HepG2 (cell line): ENCODE results near the gene CYP46A1. TPM values are rescaled to one million over a fixed set of nuclear protein-coding genes. Genes with fewer than 3 reads are reported as not detected.

Experiments used
- ATF2 ChIP-seq: sonication (generic); formaldehyde crosslinking; IDR thresholded peaks from 2 replicates; pipeline ENCODE4 v1.4.0; 2020; ENCODE audit warnings: missing genetic modification reagents
- EEA1 ChIP-seq: sonication (generic); formaldehyde crosslinking; IDR thresholded peaks from 2 replicates; pipeline ENCODE4 v1.5.1; 2020; ENCODE audit warnings: mild to moderate bottlenecking, missing genetic modification reagents, borderline replicate concordance
- GLMP ChIP-seq: sonication (generic); formaldehyde crosslinking; IDR thresholded peaks from 2 replicates; pipeline ENCODE4 v1.9.0; 2021; ENCODE audit warnings: missing genetic modification reagents, mild to moderate bottlenecking, borderline replicate concordance
- HOMEZ ChIP-seq: IDR thresholded peaks from 2 replicates; pipeline ENCODE4 v1.6.1; 2016; ENCODE audit warnings: low read depth
- KDM1A ChIP-seq: IDR thresholded peaks from 2 replicates; pipeline ENCODE4 v1.6.1; 2016; ENCODE audit warnings: missing compliant biosample characterization
- NFKBIZ ChIP-seq: IDR thresholded peaks from 2 replicates; pipeline ENCODE4 v1.6.1; 2018; ENCODE audit warnings: missing genetic modification reagents, missing compliant biosample characterization
- SRY ChIP-seq: sonication (generic); formaldehyde crosslinking; IDR thresholded peaks from 2 replicates; pipeline ENCODE4 v1.8.0; 2022; ENCODE audit warnings: mild to moderate bottlenecking, missing genetic modification reagents
- TBL1XR1 ChIP-seq: fragments of 150-350 bp; IDR thresholded peaks from 2 replicates; pipeline ENCODE4 v1.6.1; 2014; ENCODE audit warnings: borderline replicate concordance, low read length; ENCODE audit not compliant: partially characterized antibody
- ZBTB44 ChIP-seq: sonication (generic); formaldehyde crosslinking; IDR thresholded peaks from 2 replicates; pipeline ENCODE4 v1.4.0; 2020; ENCODE audit warnings: missing genetic modification reagents
- ZNF12 ChIP-seq: sonication (generic); formaldehyde crosslinking; IDR thresholded peaks from 2 replicates; pipeline ENCODE4 v1.5.0; 2020; ENCODE audit warnings: missing genetic modification reagents
- ZSCAN29 ChIP-seq: sonication (generic); formaldehyde crosslinking; conservative IDR thresholded peaks from 2 replicates; pipeline ENCODE4 v1.4.0; 2020; ENCODE audit warnings: mild to moderate bottlenecking, missing genetic modification reagents
- polyA plus RNA-seq, 8 experiments: library from polyadenylated mRNA; depleted of rRNA in 3 of 8; stranded (reverse) in 7 of 8; unstranded in 1 of 8; fragments of >200 nt; fragmentation: Illumina TruSeq in 4 of 8; extraction: Trizol in 4 of 8; gene quantifications; 2 replicates each; pipeline versions ENCODE4 v1.2.1 to v1.2.3, GENCODE V29; 2011 to 2016; ENCODE audit warnings: low read depth in 4 of 8, missing spikeins in 1 of 8, mixed read lengths in 1 of 8; ENCODE audit not compliant: insufficient read depth in 1 of 8
- total RNA-seq, 5 experiments: library from RNA; depleted of rRNA; stranded (reverse); fragments of >200 nt; fragmentation: Illumina TruSeq; extraction: Trizol; gene quantifications; 2 replicates each; pipeline ENCODE4 v1.2.3, GENCODE V29; 2016; ENCODE audit warnings: low read depth in 1 of 5

Gene CYP46A1
- total and polyA plus RNA-seq, 2 of the 13 experiments (the other 11 are each of a cell fraction or from before 2014, with no cell fraction given): not detected

GRCh38 chr14:99699085-99699760 lies 15.1 kb downstream of the CYP46A1 start (continued):
- TF ChIP-seq SRY (CRISPR knock-in tag) (no peak), TBL1XR1 (no peak), NFKBIZ (CRISPR knock-in tag) (no peak), ZBTB44 (CRISPR knock-in tag) (no peak), ZSCAN29 (CRISPR knock-in tag) (no peak), HOMEZ (CRISPR knock-in tag) (no peak), ZNF12 (CRISPR knock-in tag) (no peak), ATF2 (CRISPR knock-in tag) (no peak), GLMP (no peak), KDM1A (CRISPR knock-in tag) (no peak), EEA1 (CRISPR knock-in tag) (no peak)
